ENCODE results near the gene OST4. TPM values are rescaled to one million over a fixed set of nuclear protein-coding genes. Genes with fewer than 3 reads are reported as not detected.

The OST4 gene
- total RNA-seq, 1 experiment from 2014 or later, result 166 TPM

DNA sequence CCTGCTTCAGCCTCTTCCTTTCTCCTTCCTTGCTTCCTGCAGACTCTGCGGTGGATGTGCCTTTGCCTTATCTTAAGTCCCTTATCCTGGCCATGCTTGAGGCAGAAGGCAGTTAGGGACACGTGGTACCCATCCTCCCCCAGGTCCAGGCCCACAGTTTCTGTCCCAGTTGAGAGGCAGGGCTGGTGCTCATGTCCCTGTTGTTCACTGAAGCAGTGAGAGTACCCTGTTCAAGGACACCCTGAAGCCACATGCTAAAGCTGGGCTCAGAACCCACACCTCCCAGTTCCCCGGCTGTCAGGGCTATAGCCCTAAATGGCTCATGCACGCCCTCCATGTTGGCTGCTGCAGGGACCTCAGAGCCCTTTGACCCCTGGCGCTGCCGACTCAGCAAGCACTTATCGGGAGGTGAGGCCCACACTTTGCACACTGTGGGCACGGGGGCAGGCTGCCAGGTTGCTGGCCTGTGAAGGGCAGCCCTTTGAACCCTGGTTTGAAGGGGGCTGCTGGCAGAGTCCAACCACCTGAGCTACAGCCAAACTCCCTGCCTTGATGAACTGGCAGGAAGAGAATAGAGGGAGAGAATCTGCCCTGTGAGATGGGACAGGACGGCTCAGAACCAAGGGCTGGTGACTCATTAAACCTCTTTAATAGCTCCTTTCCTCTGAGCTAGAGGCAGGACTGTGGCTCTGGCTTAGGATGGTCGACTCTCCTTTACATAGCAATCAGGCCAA, 21.4 kb upstream of the OST4 start:
- POLR2A ChIA-PET (ENCODE audit: unreplicated experiment), result no interaction called here
- Histone ChIP-seq H3K36me3 (ENCODE audit: low read depth) (no peaks in the 10 kb centered on the region), H3K79me2 (ENCODE audit: low read depth) (no peaks in the 10 kb centered on the region), H3K9me2 (ENCODE audit: insufficient read depth) (no peaks in the 10 kb centered on the region), H4K20me1 (ENCODE audit: insufficient read depth) (no peaks in the 10 kb centered on the region), H3K9me3 (ENCODE audit: insufficient read depth, low read depth) (no peaks in the 10 kb centered on the region), H3K27ac (no peak overlapping the region), H3K27me3 (ENCODE audit: insufficient read depth, low read depth) (no peaks in the 10 kb centered on the region), H3K4me3 (no peak overlapping the region), H3K4me1 (replicated peaks; ENCODE audit: insufficient read depth) (no peaks in the 10 kb centered on the region), H2AFZ (no peak overlapping the region), H3F3A (ENCODE audit: insufficient read depth, low read depth) (peaks cover 6% of the 10 kb centered on the region; the same call in 1 of the 2 replicates), H3K4me2 (no peak overlapping the region)
- CTCF ChIA-PET, result interaction anchor here (0.5 kb wide), 1 partner anchor 152 kb away, joined by 8 read pairs; no protein-coding TSS in a partner anchor
- BruUV-seq (replicated peaks), result no TSS peak
- TF ChIP-seq, protein P1, sequence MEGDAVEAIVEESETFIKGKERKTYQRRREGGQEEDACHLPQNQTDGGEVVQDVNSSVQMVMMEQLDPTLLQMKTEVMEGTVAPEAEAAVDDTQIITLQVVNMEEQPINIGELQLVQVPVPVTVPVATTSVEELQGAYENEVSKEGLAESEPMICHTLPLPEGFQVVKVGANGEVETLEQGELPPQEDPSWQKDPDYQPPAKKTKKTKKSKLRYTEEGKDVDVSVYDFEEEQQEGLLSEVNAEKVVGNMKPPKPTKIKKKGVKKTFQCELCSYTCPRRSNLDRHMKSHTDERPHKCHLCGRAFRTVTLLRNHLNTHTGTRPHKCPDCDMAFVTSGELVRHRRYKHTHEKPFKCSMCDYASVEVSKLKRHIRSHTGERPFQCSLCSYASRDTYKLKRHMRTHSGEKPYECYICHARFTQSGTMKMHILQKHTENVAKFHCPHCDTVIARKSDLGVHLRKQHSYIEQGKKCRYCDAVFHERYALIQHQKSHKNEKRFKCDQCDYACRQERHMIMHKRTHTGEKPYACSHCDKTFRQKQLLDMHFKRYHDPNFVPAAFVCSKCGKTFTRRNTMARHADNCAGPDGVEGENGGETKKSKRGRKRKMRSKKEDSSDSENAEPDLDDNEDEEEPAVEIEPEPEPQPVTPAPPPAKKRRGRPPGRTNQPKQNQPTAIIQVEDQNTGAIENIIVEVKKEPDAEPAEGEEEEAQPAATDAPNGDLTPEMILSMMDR (conservative IDR thresholded peaks at IDR 0.05), result no peak
- TF ChIP-seq EZH2 (IDR thresholded peaks at IDR 0.05; ENCODE audit: low read depth), result no peak
- intact Hi-C loops (cut with micrococcal nuclease; ENCODE audit: unreplicated experiment), result loop anchor here (2.0 kb wide), 1 partner anchor 188 kb away; no protein-coding TSS in a partner anchor
- no peak for DNase-seq

DNA sequence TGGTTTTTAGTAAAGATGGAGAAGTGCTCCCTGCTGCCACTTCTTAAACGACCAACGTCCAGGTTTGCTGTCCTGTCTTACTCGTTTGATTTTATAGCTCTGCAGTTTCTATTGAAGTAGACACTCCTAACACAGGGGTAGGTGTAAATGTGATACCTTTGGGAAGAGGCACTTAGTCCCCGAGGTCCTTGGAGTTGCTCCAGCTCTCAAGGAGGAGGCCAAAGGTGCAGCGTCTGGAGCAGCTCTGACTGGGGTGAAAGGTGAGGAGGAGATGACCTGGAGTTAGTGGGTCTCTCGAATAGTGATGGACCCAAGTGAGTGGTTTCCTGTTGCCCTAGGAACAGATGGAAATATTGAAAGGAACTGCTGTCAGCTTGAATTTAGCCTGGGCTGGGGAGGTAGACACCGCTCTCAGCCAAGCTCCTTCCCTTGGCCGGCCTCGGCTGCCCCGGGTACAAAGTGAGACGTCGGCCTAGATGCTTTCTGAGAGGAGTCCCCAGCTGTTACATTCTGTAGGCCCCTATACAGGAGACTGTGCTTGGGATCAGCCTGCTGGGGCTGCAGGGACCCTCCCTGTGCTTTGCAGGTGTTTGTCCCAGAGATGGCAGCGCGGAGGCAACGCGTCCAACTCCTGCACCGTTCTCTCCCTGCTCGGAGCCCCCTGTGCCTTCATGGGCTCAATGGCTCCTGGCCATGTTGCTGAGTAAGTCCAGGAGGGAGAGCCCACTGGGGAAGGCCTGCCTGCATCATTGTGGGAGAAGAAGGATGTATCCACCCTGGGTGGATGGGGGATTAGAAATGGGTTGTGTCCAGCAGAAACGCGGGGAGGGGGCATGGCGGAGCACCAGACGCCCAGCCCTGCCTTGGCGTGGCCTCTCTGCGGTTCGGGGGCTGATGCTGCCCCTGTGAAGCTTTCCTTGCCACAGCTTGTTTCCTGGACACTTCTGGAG, 20.6 kb upstream of the OST4 start:
- no TSS peak for BruUV-seq (replicated peaks)
- DNase-seq, result no peak
- peaks cover 6% of the 10 kb centered on the region; the same call in 1 of the 2 replicates for H3F3A ChIP-seq (ENCODE audit: insufficient read depth, low read depth)
- ChIA-PET POLR2A (ENCODE audit: unreplicated experiment) (no interaction called here), CTCF (no interaction called here)
- no peak overlapping the region for H3K4me3 ChIP-seq
- no peaks in the 10 kb centered on the region for H3K9me3 ChIP-seq (ENCODE audit: insufficient read depth, low read depth)
- H3K4me2 ChIP-seq, result no peak overlapping the region
- no peak overlapping the region for H2AFZ ChIP-seq
- intact Hi-C loops (cut with micrococcal nuclease; ENCODE audit: unreplicated experiment), result loop anchor here (2.0 kb wide), 1 partner anchor 189 kb away; no protein-coding TSS in a partner anchor
- peaks cover 5% of the 10 kb centered on the region; the same call in 1 of the 2 replicates for H3K4me1 ChIP-seq (replicated peaks; ENCODE audit: insufficient read depth)
- no peaks in the 10 kb centered on the region for H3K36me3 ChIP-seq (ENCODE audit: low read depth)
- TF ChIP-seq, protein P1 (conservative IDR thresholded peaks at IDR 0.05), result no peak
- no peak for TF ChIP-seq EZH2 (IDR thresholded peaks at IDR 0.05; ENCODE audit: low read depth)
- H3K9me2 ChIP-seq (ENCODE audit: insufficient read depth), result no peaks in the 10 kb centered on the region
- H3K27ac ChIP-seq, result no peak overlapping the region
- no peaks in the 10 kb centered on the region for H3K27me3 ChIP-seq (ENCODE audit: insufficient read depth, low read depth)
- H4K20me1 ChIP-seq (ENCODE audit: insufficient read depth), result no peaks in the 10 kb centered on the region
- H3K79me2 ChIP-seq (ENCODE audit: low read depth), result no peaks in the 10 kb centered on the region

DNA sequence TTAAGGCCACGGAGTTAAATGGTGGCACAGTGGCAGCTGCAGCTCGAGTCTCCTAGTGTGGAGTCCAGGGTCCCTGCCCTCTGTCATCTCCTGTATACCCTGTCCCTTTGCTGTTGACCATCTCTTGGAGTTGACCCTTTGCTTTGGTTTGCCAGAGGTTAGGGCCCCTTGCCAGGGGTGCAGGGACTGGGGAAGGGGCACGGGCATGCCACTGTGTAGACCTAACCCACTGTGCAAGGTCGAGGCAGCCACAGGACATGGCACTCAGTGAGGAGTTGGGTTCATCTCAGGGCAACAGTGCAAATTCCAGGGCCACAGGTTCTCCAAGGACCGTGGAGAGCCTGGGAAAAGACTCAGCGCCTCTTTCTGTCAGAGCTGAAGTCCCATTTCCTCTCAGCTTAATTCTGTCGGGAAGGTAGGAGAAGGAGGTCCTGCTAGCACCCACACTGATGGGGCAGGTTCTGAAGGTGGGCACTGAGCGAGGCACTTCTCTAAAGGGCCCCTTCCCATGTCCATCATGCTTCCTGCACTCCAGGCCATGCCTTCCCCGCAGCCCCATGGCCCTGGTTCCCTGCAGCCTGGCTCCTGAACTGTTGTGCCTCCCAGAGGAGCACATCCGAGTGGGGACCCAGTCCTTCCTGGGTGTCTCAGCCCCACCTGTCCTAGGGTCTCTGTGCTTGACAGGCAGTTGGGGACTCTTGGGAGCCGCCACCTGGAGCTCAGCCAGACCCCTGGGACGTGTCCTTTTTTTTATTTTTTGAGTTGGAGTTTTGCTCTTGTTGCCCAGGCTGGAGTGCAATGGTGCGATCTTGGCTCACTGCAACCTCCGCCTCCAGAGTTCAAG, 17.9 kb upstream of the OST4 start:
- CTCF ChIA-PET, result interaction anchor here (0.5 to 0.7 kb wide), 2 partner anchors 16 to 130 kb away, joined by 3 to 4 read pairs; no protein-coding TSS in a partner anchor
- TF ChIP-seq EZH2 (IDR thresholded peaks at IDR 0.05; ENCODE audit: low read depth), result no peak
- TF ChIP-seq, protein P1 (conservative IDR thresholded peaks at IDR 0.05), result no peak
- POLR2A ChIA-PET (ENCODE audit: unreplicated experiment), result no interaction called here
- Histone ChIP-seq H4K20me1 (ENCODE audit: insufficient read depth) (no peaks in the 10 kb centered on the region), H2AFZ (no peak overlapping the region), H3K27ac (no peak overlapping the region), H3K4me1 (replicated peaks; ENCODE audit: insufficient read depth) (peaks cover 17% of the 10 kb centered on the region), H3K36me3 (ENCODE audit: low read depth) (no peaks in the 10 kb centered on the region), H3F3A (ENCODE audit: insufficient read depth, low read depth) (peaks cover 13% of the 10 kb centered on the region; the same call in 1 of the 2 replicates), H3K9me2 (ENCODE audit: insufficient read depth) (no peaks in the 10 kb centered on the region), H3K27me3 (ENCODE audit: insufficient read depth, low read depth) (no peaks in the 10 kb centered on the region), H3K9me3 (ENCODE audit: insufficient read depth, low read depth) (no peaks in the 10 kb centered on the region), H3K4me3 (no peak overlapping the region), H3K79me2 (ENCODE audit: low read depth) (no peaks in the 10 kb centered on the region), H3K4me2 (no peak overlapping the region)
- DNase-seq, result no peak
- intact Hi-C loops (cut with micrococcal nuclease; ENCODE audit: unreplicated experiment), result no loop called here
- no TSS peak for BruUV-seq (replicated peaks)

Data from PC-9 (cell line).